Measurements from ENCODE around the gene GNAI1.

The GNAI1 gene

GRCh38 chr7:80114159-80114558 is 20.5 kb upstream of the GNAI1 start:
- TF ChIP-seq ZNF274 (IDR thresholded peaks at IDR 0.05; ENCODE audit: low read depth, low read length) = no peak
- no peak overlapping the region for H3K4me3 ChIP-seq (ENCODE audit: low read length)

- TF ChIP-seq ZNF274 (IDR thresholded peaks at IDR 0.05; ENCODE audit: low read depth, low read length) = no peak
- no peak overlapping the region for H3K4me3 ChIP-seq (ENCODE audit: low read length)
These were observed 9.9 kb upstream of the GNAI1 start for GRCh38 chr7:80124526-80125264.

- no peak overlapping the region for H3K4me3 ChIP-seq (ENCODE audit: low read length)
- TF ChIP-seq ZNF274 (IDR thresholded peaks at IDR 0.05; ENCODE audit: low read depth, low read length) = no peak
These were observed 7.0 kb upstream of the GNAI1 start for GRCh38 chr7:80127412-80128160.

GRCh38 chr7:80128918-80129317 is 5.7 kb upstream of the GNAI1 start:
- no peak for TF ChIP-seq ZNF274 (IDR thresholded peaks at IDR 0.05; ENCODE audit: low read depth, low read length)
- no peak overlapping the region for H3K4me3 ChIP-seq (ENCODE audit: low read length)

- no peak overlapping the region for H3K4me3 ChIP-seq (ENCODE audit: low read length)
- no peak for TF ChIP-seq ZNF274 (IDR thresholded peaks at IDR 0.05; ENCODE audit: low read depth, low read length)
These were observed 4.8 kb upstream of the GNAI1 start for GRCh38 chr7:80129785-80130184.

GRCh38 chr7:80131675-80132435 is 2.8 kb upstream of the GNAI1 start:
- H3K4me3 ChIP-seq (ENCODE audit: low read length) = no peak overlapping the region
- no peak for TF ChIP-seq ZNF274 (IDR thresholded peaks at IDR 0.05; ENCODE audit: low read depth, low read length)

- no peak overlapping the region for H3K4me3 ChIP-seq (ENCODE audit: low read length)
- TF ChIP-seq ZNF274 (IDR thresholded peaks at IDR 0.05; ENCODE audit: low read depth, low read length) = no peak
These were observed 2.0 kb upstream of the GNAI1 start for GRCh38 chr7:80132594-80132993.

GRCh38 chr7:80133361-80134114 is 1.1 kb upstream of the GNAI1 start:
- no peak for TF ChIP-seq ZNF274 (IDR thresholded peaks at IDR 0.05; ENCODE audit: low read depth, low read length)
- H3K4me3 ChIP-seq (ENCODE audit: low read length) = no peak overlapping the region

GRCh38 chr7:80134115-80134535 is 506 bp upstream of the GNAI1 start:
- H3K4me3 ChIP-seq (ENCODE audit: low read length) = peak overlapping the region; percentile 40; the same call in 1 of the 2 replicates
- no peak for TF ChIP-seq ZNF274 (IDR thresholded peaks at IDR 0.05; ENCODE audit: low read depth, low read length)

- no peak for TF ChIP-seq ZNF274 (IDR thresholded peaks at IDR 0.05; ENCODE audit: low read depth, low read length)
- H3K4me3 ChIP-seq (ENCODE audit: low read length) = peak overlapping the region; percentile 85
These were observed 876 bp downstream of the GNAI1 start for GRCh38 chr7:80135309-80136104.

GRCh38 chr7:80136261-80137055 is 1.8 kb downstream of the GNAI1 start:
- peak overlapping the region; percentile 85; the same call in 1 of the 2 replicates for H3K4me3 ChIP-seq (ENCODE audit: low read length)
- TF ChIP-seq ZNF274 (IDR thresholded peaks at IDR 0.05; ENCODE audit: low read depth, low read length) = no peak

GRCh38 chr7:80137410-80137809 is 2.8 kb downstream of the GNAI1 start:
- TF ChIP-seq ZNF274 (IDR thresholded peaks at IDR 0.05; ENCODE audit: low read depth, low read length) = no peak
- no peak overlapping the region; the same call in 1 of the 2 replicates for H3K4me3 ChIP-seq (ENCODE audit: low read length)

Data from GM08714 (cell line).